Activated T-helper 1 cell treated with anti-CD3 and anti-CD28 coated beads, Interleukin-12 subunit alpha, Interleukin-12 subunit beta, Interleukin-2, Interleukin-4 antibody, amounts not matched to agents 30 ng/mL and 10 ng/mL and 1 ng/mL, durations not matched to agents 14 hours and 24 hours and 36 hours (primary cell): Measurements from ENCODE around the gene TMEM63A. TPM values are rescaled to one million over a fixed set of nuclear protein-coding genes. Genes with fewer than 3 reads are reported as not detected.

ENCODE experiments used
- DNase-seq: peaks from one replicate; pipeline ENCODE4 v3.0.0; 2021; ENCODE audit warnings: low spot score
- H3K27ac Mint-ChIP-seq: one replicate; pipeline ENCODE4 v1.8.0; 2021; ENCODE audit warnings: mild to moderate bottlenecking, mixed read lengths
- H3K27me3 Mint-ChIP-seq: one replicate; pipeline ENCODE4 v1.8.0; 2022; ENCODE audit warnings: mild to moderate bottlenecking, moderate library complexity, mixed read lengths; ENCODE audit not compliant: insufficient read depth
- H3K36me3 Mint-ChIP-seq: one replicate; pipeline ENCODE4 v1.8.0; 2021; ENCODE audit warnings: low read depth, mixed read lengths
- H3K4me1 Mint-ChIP-seq: one replicate; pipeline ENCODE4 v1.8.0; 2021; ENCODE audit warnings: low read depth, mixed read lengths
- H3K4me3 Mint-ChIP-seq: one replicate; pipeline ENCODE4 v1.8.0; 2021; ENCODE audit warnings: mild to moderate bottlenecking, moderate library complexity, mixed read lengths
- H3K9me3 Mint-ChIP-seq: one replicate; pipeline ENCODE4 v1.8.0; 2021; ENCODE audit warnings: mixed read lengths
- intact Hi-C: fragments of 100-400 bp; cut with micrococcal nuclease; formaldehyde crosslinking; loops from one replicate; pipeline ENCODE4 v1.15.1; 2024
- total RNA-seq: library from RNA; stranded (reverse); gene quantifications from 2 replicates; pipeline ENCODE4 v1.2.3, GENCODE V29; 2022

The TMEM63A gene
- total RNA-seq, 1 donor from 2014 or later, result 23.4 TPM

DNA sequence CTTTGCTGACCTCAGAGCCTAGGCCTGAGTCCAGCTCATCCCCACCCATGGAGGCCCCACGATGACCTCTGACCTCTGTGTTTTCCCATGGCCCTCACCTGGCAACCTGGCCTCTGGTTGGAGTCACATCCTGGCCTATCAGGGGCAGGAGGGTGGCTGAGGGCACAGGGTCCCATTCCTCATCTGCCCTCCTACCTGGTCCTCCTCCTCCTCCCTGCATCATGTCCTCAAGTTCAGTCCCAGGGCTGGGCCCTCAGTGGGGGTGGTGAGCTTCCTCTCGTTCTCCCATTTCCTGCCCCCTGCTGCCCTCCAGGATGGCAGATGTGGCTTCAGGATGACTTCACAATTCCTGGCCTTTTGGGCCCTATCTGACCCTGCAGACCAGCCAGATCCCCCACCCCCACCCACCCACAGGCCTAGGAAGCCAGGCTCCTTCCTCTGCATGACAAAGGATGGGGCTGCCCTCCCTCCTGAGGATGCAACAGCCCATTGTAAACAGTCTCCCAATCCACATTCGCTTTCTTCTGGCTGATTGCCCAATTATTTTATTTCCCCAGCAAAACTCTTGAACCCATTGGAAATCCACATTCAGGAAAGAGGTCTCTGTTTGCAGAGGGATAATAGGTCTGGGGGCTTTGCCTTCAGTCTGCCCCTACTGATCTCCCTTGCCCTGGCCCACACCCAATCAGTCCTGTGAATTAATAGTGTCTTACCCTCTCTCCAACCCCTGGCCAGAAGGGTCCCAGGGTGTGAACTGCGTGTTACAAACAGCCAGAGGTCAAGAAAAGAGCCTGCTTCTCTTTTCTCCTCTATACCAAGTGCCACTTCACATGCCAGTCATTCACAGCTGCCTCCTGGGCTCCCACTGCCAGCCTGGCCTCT lies 17.1 kb upstream of the TMEM63A start:
- Mint-ChIP-seq H3K27me3 (peaks cover 30% of the 10 kb centered on the region), H3K9me3 (no peaks in the 10 kb centered on the region), H3K4me3 (no peak overlapping the region), H3K36me3 (no peaks in the 10 kb centered on the region), H3K27ac (peak overlapping the region; percentile 31), H3K4me1 (peaks cover 41% of the 10 kb centered on the region)
- intact Hi-C loops, result no loop called here
- no peak for DNase-seq

DNA sequence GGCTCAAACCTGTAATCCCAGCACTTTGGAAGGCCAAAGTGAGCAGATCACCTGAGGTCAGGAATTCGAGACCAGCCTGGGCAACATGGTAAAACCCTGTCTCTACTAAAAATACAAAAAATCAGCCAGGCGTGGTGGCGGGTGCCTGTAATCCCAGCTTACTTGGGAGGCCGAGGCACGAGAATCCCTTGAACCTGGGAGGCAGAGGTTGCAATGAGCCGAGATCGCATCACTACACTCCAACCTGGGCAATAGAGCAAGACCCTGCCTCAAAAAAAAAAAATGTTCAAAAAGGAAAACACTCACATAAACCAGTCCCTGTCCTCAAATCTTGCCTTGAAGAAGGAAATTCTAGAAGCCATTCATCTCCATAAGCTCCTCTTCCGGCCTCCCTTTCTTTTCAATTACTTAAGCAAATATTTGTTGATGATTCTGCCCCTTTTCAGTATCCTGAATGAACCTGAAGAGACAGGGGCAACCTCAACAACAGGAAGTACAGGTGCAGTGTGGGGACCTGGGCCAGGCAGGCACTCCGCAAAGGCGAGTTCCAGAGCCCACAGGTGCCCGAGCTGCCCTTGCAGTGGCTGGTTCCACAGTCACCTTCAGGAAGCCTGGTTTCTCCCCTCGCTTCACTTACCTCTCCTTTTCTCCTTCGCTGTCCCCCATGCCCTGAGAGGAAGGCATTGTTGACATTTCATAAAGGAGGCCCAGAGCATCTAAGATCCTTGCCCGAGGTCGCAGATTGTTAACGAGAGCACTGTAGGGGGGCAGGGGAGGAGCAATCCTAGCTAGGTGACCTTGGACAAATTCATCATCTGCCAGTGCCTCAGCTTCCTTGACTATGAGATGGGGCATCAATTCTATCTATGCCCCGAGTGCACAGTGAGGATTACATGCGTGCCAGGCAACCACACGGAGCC lies 15.7 kb upstream of the TMEM63A start:
- no peak for DNase-seq
- intact Hi-C loops, result loop anchor here (1.0 kb wide), 5 partner anchors 16 to 121 kb away; partner anchors contain the start of genes EPHX1, PYCR2, SRP9 and TMEM63A
- H3K27me3 Mint-ChIP-seq, result peaks cover 43% of the 10 kb centered on the region
- H3K36me3 Mint-ChIP-seq, result no peaks in the 10 kb centered on the region
- peak overlapping the region; percentile 44 for H3K4me3 Mint-ChIP-seq
- no peaks in the 10 kb centered on the region for H3K9me3 Mint-ChIP-seq
- peak overlapping the region; percentile 64 for H3K27ac Mint-ChIP-seq
- peaks cover 47% of the 10 kb centered on the region for H3K4me1 Mint-ChIP-seq

DNA sequence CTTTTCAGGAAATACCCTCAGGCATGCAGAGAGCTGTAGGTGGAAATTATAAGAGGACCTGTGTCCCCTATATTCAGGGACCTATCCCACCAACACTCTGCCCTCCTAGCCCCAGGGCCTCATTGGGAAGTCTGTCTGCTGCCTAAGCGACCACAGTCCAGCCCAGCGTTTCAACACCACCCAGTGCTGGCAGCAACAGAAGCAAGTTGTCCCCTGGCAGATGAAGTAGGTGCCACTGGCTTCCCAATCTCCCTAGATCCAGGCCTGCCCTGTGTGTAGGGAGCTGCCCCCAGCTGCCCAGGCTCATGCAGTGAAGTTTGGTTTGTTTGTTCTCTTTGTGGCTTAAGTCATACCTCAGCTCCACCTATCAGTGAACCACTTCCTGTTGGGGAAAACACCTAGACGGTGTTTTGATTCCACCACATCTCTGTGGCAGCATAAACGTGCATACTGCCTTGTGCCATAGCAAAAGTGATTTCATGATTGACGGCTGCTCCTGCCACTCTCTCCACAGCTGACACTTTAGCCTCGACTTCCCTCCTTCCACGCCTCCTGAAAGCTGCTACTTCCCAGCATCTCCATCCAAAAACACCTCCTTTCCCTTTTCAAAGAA lies 14.9 kb upstream of the TMEM63A start:
- no peaks in the 10 kb centered on the region for H3K36me3 Mint-ChIP-seq
- H3K27me3 Mint-ChIP-seq, result peaks cover 42% of the 10 kb centered on the region
- peak; percentile 81 for DNase-seq
- peaks cover 47% of the 10 kb centered on the region for H3K4me1 Mint-ChIP-seq
- H3K9me3 Mint-ChIP-seq, result no peaks in the 10 kb centered on the region
- peak overlapping the region; percentile 64 for H3K27ac Mint-ChIP-seq
- intact Hi-C loops, result loop anchor here (1.0 kb wide), 5 partner anchors 15 to 120 kb away; partner anchors contain the start of genes EPHX1, PYCR2, SRP9 and TMEM63A
- peak overlapping the region; percentile 44 for H3K4me3 Mint-ChIP-seq

DNA sequence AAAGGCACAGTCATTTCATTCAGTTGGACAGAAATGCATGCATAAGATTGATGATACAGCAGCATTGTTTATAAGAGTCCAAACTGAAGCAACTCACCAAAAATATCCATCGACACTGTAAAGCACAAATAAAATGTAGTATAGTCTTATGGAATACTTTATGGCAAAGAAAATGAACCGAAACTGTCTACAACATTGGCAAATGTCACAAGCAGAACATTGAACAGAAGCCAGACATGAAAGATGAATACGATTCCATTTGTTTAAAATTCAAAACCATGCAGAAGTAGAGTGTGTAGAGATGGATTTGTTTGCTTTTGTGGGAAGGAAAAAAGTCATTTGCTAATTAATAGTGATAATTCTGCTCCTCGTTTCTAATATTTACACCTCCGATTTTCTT lies 14.3 kb upstream of the TMEM63A start:
- H3K27me3 Mint-ChIP-seq, result peaks cover 41% of the 10 kb centered on the region

DNA sequence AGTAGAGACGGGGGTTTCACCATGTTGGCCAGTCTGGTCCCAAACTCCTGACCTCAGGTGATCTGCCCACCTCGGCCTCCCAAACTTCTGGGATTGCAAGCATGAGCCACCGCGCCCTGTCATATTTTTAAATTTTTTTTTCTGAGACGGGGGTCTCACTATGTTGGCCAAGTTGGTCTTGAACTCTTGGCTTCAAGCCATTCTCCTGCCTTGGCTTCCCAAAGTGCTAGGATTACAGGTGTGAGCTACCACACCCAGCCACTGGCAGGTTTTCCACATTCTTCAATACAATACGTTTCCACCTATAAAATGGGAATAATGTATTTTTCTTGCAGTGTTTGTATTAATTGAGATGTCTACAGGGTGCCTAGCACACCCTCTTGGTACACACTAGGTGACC lies 10.1 kb upstream of the TMEM63A start:
- H3K9me3 Mint-ChIP-seq, result no peaks in the 10 kb centered on the region
- DNase-seq, result no peak
- no peak overlapping the region for H3K27ac Mint-ChIP-seq
- H3K4me3 Mint-ChIP-seq, result no peak overlapping the region
- H3K36me3 Mint-ChIP-seq, result no peaks in the 10 kb centered on the region
- peaks cover 32% of the 10 kb centered on the region for H3K27me3 Mint-ChIP-seq
- peaks cover 31% of the 10 kb centered on the region for H3K4me1 Mint-ChIP-seq
- intact Hi-C loops, result no loop called here

More for the DNA sequence above, 14.3 kb upstream of the TMEM63A start:
- Mint-ChIP-seq H3K27ac (peak overlapping the region; percentile 64), H3K9me3 (no peaks in the 10 kb centered on the region), H3K4me3 (peak overlapping the region; percentile 44), H3K36me3 (no peaks in the 10 kb centered on the region), H3K4me1 (peaks cover 51% of the 10 kb centered on the region)
- no peak for DNase-seq
- intact Hi-C loops, result no loop called here

DNA sequence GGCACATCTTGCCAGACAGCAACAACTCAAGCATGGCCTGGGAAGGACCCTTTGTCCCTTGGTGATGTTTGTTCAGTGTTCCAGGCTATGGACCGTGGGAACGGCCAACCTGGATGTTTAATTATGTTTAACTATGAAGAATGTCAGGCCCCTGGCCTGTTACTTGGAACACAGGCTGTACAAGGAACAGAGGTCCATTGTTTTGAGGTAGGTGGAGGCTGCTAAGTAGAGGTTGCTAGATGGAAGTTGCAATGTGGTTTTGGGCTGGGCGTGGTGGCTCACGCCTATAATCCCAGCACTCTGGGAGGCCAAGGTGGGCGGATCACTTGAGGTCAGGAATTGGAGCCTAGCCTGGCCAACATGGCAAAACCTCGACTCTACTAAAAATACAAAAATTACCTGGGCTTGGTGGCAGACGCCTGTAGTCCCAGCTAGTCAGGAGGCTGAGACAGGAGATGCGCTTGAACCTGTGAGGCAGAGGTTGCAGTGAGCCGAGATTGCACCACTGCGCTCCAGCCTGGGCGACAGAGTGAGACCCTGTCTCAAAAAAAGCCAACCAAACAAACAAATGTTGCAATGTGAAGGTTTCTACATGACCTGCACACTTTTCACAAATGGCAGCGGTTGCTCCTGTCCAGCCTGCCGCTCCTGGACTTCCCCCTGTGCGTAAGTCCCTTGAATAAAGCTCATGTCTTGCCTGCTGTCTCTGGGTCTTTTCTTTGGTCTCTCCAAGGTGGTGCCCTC lies 9.2 kb upstream of the TMEM63A start:
- H3K27ac Mint-ChIP-seq, result peak overlapping the region; percentile 72
- intact Hi-C loops, result no loop called here
- no peaks in the 10 kb centered on the region for H3K9me3 Mint-ChIP-seq
- no peak overlapping the region for H3K4me3 Mint-ChIP-seq
- no peak for DNase-seq
- H3K4me1 Mint-ChIP-seq, result peaks cover 22% of the 10 kb centered on the region
- H3K27me3 Mint-ChIP-seq, result peaks cover 30% of the 10 kb centered on the region
- no peaks in the 10 kb centered on the region for H3K36me3 Mint-ChIP-seq

DNA sequence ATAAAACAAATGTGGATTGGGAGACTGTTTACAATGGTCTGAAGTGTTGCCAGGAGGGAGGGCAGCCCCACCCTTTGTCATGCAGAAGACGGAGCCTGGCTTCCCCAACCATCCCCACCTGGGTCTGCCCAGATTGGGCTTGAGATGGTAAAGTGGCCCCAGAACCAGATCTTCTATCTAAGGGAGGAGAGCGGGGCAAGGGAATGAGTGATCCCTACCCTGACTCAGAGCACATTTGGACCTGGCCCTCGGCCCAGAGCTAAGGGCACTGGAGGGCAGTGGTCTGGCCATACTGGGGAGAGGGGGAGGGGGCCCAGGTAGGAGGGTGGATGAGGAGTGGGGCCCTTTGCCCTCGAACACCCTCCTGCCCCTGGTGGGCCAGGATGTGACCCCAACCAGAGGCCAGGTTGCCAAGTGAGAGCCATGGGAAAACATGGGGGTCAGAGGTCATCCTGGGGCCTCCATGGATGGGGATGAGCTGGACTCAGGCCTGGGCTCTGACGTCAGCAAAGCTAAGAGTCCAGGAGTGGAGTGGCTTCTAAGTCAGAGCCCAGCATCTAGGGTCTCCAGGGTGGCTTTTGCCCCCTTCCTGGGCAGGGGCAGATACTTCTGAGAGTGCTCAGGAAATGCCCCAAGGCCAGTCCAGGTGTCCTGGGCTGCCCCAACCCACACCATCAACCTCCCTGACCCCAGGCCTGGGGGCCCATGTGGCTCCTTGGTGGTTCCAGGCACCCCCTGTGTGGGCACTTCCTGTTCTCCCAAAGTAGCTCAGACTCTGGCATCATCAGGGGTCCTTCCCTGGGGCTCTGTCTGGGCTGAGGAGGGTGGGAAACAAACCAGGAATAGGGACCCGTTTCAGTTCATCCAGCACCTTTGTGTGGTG lies 8.4 kb upstream of the TMEM63A start:
- H3K36me3 Mint-ChIP-seq, result no peaks in the 10 kb centered on the region
- no peak overlapping the region for H3K27ac Mint-ChIP-seq
- H3K9me3 Mint-ChIP-seq, result no peaks in the 10 kb centered on the region
- peaks cover 15% of the 10 kb centered on the region for H3K4me1 Mint-ChIP-seq
- peaks cover 33% of the 10 kb centered on the region for H3K27me3 Mint-ChIP-seq
- no peak for DNase-seq
- intact Hi-C loops, result no loop called here
- H3K4me3 Mint-ChIP-seq, result no peak overlapping the region

DNA sequence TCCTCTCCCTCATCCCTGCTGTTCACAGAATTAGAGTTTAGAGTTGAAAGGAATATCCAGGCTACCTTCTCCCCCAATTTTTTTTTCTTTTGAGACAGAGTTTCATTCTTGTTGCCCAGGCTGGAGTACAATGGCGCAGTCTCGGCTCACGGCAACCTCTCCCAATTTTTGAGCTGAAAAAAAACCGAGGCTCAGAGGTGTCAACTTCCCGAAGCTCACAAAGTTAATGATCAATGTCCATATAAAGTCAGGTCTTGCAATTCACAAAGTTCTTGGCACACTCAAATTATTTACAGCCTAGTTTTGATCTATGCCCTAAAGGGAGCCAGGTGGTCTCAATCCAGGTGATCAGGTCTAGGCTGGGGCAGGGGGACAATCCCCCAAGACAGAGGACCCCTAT lies 7.6 kb upstream of the TMEM63A start:
- Mint-ChIP-seq H3K27ac (no peak overlapping the region), H3K9me3 (no peaks in the 10 kb centered on the region), H3K4me3 (no peak overlapping the region), H3K4me1 (peaks cover 15% of the 10 kb centered on the region), H3K36me3 (no peaks in the 10 kb centered on the region), H3K27me3 (peaks cover 34% of the 10 kb centered on the region)
- intact Hi-C loops, result no loop called here
- no peak for DNase-seq

DNA sequence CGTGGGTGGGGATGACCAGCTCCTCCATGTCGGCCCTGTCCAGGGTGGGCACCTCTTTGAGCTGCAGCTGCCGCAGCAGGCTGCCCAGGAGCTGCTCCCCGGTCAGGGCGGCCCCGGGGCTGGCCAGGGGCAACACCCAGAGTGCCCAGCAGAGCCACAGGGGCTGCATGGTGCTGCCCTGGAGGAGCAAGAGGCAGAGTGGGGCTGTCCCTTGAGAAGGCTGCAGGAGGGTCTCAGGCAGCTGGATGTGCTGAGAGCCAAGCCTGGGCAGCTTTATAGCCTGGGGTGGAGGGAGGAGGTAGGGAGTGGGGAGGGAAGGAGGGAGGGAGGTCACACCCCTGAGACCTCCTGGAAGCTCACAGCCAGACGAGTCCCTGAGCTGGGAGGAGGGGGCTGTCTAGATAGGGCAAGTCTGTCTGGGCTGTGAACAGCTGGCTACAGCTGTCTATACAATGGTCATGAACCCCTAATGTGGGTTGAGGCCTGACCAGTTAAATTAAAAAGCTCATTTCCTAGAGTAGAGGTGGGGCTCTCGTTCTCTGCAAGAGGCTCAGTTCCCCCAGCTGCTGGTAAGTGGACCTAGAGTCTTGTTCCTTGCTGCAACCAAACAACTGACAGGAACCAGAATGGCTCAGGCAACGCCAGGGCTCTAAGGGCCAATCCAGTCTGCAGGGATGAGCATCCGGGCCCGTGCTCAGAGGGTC lies 6.9 kb upstream of the TMEM63A start, which contains the start of gene LEFTY1:
LEFTY1 (minus strand) TSS at position 249 of the 704 bp plus-strand sequence; CDS start at position 169, 80 bp downstream.
- Mint-ChIP-seq H3K4me1 (peaks cover 14% of the 10 kb centered on the region), H3K9me3 (no peaks in the 10 kb centered on the region), H3K27me3 (peaks cover 32% of the 10 kb centered on the region), H3K27ac (no peak within 1 kb of the TSS), H3K4me3 (no peak within 1 kb of the TSS), H3K36me3 (no peaks in the 10 kb centered on the region)
- intact Hi-C loops, result no loop called here
- DNase-seq, result no peak

DNA sequence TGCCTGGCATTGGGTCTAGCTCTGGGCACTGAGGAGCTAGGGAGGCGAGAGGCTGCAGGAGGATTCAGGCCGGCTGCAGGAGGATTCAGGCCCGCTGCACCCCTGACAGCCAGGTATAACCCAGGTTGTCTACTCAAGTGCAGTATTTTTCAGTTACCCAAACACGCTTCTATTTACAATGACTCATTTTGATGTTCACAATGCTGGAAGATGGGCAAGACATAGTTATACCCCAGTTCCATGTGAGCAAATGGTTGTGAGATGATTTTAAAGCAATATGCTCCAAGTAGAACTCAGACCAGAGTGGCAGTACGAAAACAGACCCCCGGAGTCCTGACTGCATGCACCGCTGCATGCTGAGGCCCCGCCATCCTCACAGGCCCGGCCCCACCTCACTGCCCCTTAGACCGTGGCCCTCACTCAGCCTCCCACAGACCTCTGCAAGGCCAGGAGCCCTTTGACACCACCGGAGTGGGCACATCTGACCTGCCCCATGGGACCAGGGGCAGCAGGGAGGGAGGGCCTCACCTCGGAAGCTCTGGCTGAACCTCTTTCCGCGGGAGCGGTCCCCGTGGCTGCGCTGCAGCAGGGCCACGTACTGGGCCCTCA lies 6.2 kb upstream of the TMEM63A start:
- Mint-ChIP-seq H3K4me1 (peaks cover 16% of the 10 kb centered on the region), H3K9me3 (no peaks in the 10 kb centered on the region), H3K27me3 (peaks cover 30% of the 10 kb centered on the region), H3K4me3 (no peak overlapping the region), H3K36me3 (peaks cover 2% of the 10 kb centered on the region), H3K27ac (no peak overlapping the region)
- no peak for DNase-seq
- intact Hi-C loops, result no loop called here
